ENCODE results near the gene CXorf58.

DNA sequence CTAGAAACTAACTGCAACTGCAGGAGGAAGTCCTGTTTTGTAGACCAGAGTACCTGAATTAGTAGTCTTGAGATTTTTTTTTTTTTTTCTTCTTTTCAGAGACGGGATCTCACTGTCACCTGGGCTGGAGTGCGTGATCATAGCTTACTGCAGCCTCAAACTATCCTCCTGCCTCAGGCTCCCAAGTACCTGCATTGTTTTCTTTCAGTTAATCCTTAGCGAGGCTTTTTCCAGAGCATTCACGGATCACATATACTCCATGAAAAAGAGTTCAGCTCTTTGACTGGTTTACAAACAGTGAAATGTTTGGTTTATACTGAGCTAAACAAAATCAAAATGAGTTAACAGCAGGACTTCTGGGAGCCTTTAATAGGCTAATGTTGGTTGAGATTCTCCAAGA is 73.4 kb downstream of the CXorf58 start:
- TF ChIP-seq, protein P1, sequence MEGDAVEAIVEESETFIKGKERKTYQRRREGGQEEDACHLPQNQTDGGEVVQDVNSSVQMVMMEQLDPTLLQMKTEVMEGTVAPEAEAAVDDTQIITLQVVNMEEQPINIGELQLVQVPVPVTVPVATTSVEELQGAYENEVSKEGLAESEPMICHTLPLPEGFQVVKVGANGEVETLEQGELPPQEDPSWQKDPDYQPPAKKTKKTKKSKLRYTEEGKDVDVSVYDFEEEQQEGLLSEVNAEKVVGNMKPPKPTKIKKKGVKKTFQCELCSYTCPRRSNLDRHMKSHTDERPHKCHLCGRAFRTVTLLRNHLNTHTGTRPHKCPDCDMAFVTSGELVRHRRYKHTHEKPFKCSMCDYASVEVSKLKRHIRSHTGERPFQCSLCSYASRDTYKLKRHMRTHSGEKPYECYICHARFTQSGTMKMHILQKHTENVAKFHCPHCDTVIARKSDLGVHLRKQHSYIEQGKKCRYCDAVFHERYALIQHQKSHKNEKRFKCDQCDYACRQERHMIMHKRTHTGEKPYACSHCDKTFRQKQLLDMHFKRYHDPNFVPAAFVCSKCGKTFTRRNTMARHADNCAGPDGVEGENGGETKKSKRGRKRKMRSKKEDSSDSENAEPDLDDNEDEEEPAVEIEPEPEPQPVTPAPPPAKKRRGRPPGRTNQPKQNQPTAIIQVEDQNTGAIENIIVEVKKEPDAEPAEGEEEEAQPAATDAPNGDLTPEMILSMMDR (IDR thresholded peaks at IDR 0.05; ENCODE audit: borderline replicate concordance, extremely low read depth, low read length, poor library complexity, severe bottlenecking), result no peak
- no peak for TF ChIP-seq EZH2 (IDR thresholded peaks at IDR 0.05; ENCODE audit: borderline replicate concordance, low read depth, low read length, severe bottlenecking)

Data from DND-41 (cell line).